ENCODE results near the gene PLXNA2. TPM values are rescaled to one million over a fixed set of nuclear protein-coding genes. Genes with fewer than 3 reads are reported as not detected.

The PLXNA2 gene
- total RNA-seq, 1 donor from 2014 or later: 1.7 TPM

DNA sequence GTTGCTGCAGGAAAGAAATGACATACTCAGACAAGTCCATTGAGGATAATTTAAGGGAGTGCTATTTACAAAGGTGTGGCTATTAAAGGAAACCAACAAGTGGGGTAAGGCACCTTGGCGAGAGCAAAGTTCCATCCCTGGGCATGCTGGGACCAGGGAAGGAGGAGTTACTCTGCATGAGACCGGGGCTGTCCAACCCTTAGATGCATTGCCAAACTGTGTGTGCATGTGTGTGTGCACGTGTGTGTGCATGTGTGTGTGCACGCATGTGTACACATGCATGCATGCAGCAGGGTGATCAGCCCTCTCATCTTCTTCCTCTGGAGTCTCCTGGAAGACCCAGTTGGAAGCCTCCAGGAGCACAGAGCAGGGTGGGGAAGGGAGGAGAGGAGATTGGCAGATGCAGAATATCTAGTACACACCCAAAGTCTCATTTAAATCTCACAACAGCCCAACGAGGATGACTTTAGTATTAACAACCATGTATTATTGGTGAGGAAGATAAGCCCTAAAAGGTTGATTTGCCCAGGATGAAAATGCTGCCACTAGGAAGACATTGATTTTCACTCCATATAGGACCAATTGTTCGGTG is 261.0 kb downstream of the PLXNA2 start:
- H3K27ac Mint-ChIP-seq: no peak overlapping the region
- TF ChIP-seq EZH2phosphoT487 (IDR thresholded peaks at IDR 0.05) (no peak), EZH2 (IDR thresholded peaks at IDR 0.05) (no peak)
- TF ChIP-seq, protein P1, sequence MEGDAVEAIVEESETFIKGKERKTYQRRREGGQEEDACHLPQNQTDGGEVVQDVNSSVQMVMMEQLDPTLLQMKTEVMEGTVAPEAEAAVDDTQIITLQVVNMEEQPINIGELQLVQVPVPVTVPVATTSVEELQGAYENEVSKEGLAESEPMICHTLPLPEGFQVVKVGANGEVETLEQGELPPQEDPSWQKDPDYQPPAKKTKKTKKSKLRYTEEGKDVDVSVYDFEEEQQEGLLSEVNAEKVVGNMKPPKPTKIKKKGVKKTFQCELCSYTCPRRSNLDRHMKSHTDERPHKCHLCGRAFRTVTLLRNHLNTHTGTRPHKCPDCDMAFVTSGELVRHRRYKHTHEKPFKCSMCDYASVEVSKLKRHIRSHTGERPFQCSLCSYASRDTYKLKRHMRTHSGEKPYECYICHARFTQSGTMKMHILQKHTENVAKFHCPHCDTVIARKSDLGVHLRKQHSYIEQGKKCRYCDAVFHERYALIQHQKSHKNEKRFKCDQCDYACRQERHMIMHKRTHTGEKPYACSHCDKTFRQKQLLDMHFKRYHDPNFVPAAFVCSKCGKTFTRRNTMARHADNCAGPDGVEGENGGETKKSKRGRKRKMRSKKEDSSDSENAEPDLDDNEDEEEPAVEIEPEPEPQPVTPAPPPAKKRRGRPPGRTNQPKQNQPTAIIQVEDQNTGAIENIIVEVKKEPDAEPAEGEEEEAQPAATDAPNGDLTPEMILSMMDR (IDR thresholded peaks at IDR 0.05): no peak
- peaks cover 2% of the 10 kb centered on the region for H3K27me3 ChIP-seq
- no peak overlapping the region for H3K9ac ChIP-seq
- no peaks in the 10 kb centered on the region for H3K9me3 ChIP-seq (ENCODE audit: low read depth)
- H3K27ac ChIP-seq: no peak overlapping the region
- no peaks in the 10 kb centered on the region for H3K9me3 Mint-ChIP-seq
- H3K36me3 ChIP-seq: no peaks in the 10 kb centered on the region
- DNase-seq (ENCODE audit: low spot score): no peak
- H2AFZ ChIP-seq (replicated peaks): no peak overlapping the region
- no peaks in the 10 kb centered on the region for H4K20me1 ChIP-seq (ENCODE audit: low read depth)
- no peak overlapping the region for H3K4me3 ChIP-seq
- H3K4me2 ChIP-seq: no peak overlapping the region
- H3K4me1 ChIP-seq: no peaks in the 10 kb centered on the region
- no peaks in the 10 kb centered on the region for H3K4me1 Mint-ChIP-seq
- H3K4me3 Mint-ChIP-seq: no peak overlapping the region
- H3F3A ChIP-seq (ENCODE audit: low read depth): no peaks in the 10 kb centered on the region
- H3K36me3 Mint-ChIP-seq: no peaks in the 10 kb centered on the region
- no peaks in the 10 kb centered on the region for H3K79me2 ChIP-seq (ENCODE audit: low read depth)
- peaks cover 5% of the 10 kb centered on the region for H3K27me3 Mint-ChIP-seq (ENCODE audit: insufficient read depth, low read depth)

DNA sequence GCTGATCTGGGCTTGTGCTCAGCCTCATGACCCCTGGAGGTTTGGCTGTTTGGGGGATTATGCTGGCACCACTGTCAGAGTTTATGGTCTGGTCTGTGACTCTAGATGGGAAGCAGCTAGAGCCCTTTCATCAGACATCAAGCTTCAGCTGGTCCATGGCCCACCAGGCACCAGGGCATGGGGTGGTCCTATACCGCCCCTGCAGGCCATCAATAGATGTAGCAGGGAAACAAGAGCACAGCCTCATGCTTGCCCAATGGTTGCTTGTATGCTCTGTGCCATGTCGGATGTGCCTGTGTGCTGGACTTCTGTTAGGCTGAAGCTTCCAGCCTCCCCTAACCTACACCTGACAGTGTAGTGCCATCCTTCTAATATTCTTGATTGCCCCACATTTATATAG is 262.2 kb downstream of the PLXNA2 start:
- Histone ChIP-seq H3K9me3 (ENCODE audit: low read depth) (no peaks in the 10 kb centered on the region), H3K4me1 (no peaks in the 10 kb centered on the region), H3K4me2 (no peak overlapping the region), H4K20me1 (ENCODE audit: low read depth) (no peaks in the 10 kb centered on the region), H3K79me2 (ENCODE audit: low read depth) (no peaks in the 10 kb centered on the region), H3K36me3 (no peaks in the 10 kb centered on the region), H3K4me3 (no peak overlapping the region), H3K27ac (no peak overlapping the region), H3F3A (ENCODE audit: low read depth) (no peaks in the 10 kb centered on the region), H3K9ac (no peak overlapping the region), H3K27me3 (peaks cover 14% of the 10 kb centered on the region), H2AFZ (replicated peaks) (peak overlapping the region; percentile 55)
- peaks cover 5% of the 10 kb centered on the region for H3K27me3 Mint-ChIP-seq (ENCODE audit: insufficient read depth, low read depth)
- no peaks in the 10 kb centered on the region for H3K4me1 Mint-ChIP-seq
- no peaks in the 10 kb centered on the region for H3K36me3 Mint-ChIP-seq
- no peak overlapping the region for H3K27ac Mint-ChIP-seq
- TF ChIP-seq, protein P1 (IDR thresholded peaks at IDR 0.05): peak; percentile 75
- TF ChIP-seq EZH2 (IDR thresholded peaks at IDR 0.05) (no peak), EZH2phosphoT487 (IDR thresholded peaks at IDR 0.05) (no peak)
- peak; percentile 68 for DNase-seq (ENCODE audit: low spot score)
- no peaks in the 10 kb centered on the region for H3K9me3 Mint-ChIP-seq
- no peak overlapping the region for H3K4me3 Mint-ChIP-seq

DNA sequence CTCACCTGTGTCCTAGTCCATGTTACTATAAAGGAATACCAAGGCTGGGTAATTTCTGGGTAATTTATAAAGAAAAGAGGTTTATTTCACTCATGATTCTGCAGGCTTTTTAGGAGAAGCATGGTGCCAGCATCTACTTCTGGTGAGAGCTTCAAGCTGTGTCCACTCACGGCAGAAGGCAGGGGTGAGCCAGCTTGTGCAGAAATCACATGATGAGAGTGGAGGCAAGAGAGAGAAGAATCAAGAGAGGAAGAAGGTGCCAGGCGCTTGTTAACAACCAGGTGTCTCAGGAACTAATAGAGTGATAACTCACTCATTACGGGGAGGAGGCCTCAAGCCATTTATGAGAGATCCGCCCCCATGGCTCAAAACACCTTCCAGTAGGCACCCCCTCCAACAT is 265.7 kb downstream of the PLXNA2 start:
- Histone ChIP-seq H3F3A (ENCODE audit: low read depth) (no peaks in the 10 kb centered on the region), H3K36me3 (no peaks in the 10 kb centered on the region), H2AFZ (replicated peaks) (no peak overlapping the region), H3K27me3 (peaks cover 46% of the 10 kb centered on the region), H4K20me1 (ENCODE audit: low read depth) (no peaks in the 10 kb centered on the region), H3K9me3 (ENCODE audit: low read depth) (no peaks in the 10 kb centered on the region), H3K9ac (no peak overlapping the region), H3K4me1 (no peaks in the 10 kb centered on the region), H3K27ac (no peak overlapping the region), H3K4me2 (no peak overlapping the region), H3K79me2 (ENCODE audit: low read depth) (no peaks in the 10 kb centered on the region), H3K4me3 (no peak overlapping the region)
- Mint-ChIP-seq H3K36me3 (no peaks in the 10 kb centered on the region), H3K27me3 (ENCODE audit: insufficient read depth, low read depth) (peaks cover 5% of the 10 kb centered on the region), H3K4me3 (no peak overlapping the region), H3K27ac (no peak overlapping the region), H3K9me3 (no peaks in the 10 kb centered on the region), H3K4me1 (no peaks in the 10 kb centered on the region)
- TF ChIP-seq, protein P1 (IDR thresholded peaks at IDR 0.05): no peak
- no peak for DNase-seq (ENCODE audit: low spot score)
